WI38 (cell line): ENCODE results near the gene RBM20.
"Not testable (repeated sequence)": the region's sequence is repeated elsewhere in the genome, so short reads cannot be mapped to it uniquely, and the experiment has no call there.

Experiments
- H3K4me3 ChIP-seq: 2 replicates; pipeline ENCODE4 v1.5.1; 2011; ENCODE audit warnings: low read depth, mild to moderate bottlenecking, control low read depth, low read length
- CTCF ChIP-seq: IDR thresholded peaks from 2 replicates; pipeline ENCODE4 v1.5.1; 2012; ENCODE audit warnings: low read depth, mild to moderate bottlenecking, control low read depth, low read length

Gene RBM20

GRCh38 chr10:110664483-110665420 lies 20.6 kb downstream of the RBM20 start:
- no peak overlapping the region for H3K4me3 ChIP-seq
- no peak for TF ChIP-seq CTCF

- not testable (repeated sequence) for H3K4me3 ChIP-seq
These were observed 22.1 kb downstream of the RBM20 start for GRCh38 chr10:110666259-110666658.

- TF ChIP-seq CTCF = no peak
- no peak overlapping the region for H3K4me3 ChIP-seq
These were observed 22.5 kb downstream of the RBM20 start for GRCh38 chr10:110666673-110667072.

- no peak overlapping the region for H3K4me3 ChIP-seq
- no peak for TF ChIP-seq CTCF
These were observed 23.6 kb downstream of the RBM20 start for GRCh38 chr10:110667620-110668343.

- no peak overlapping the region for H3K4me3 ChIP-seq
- TF ChIP-seq CTCF = no peak
These were observed 24.3 kb downstream of the RBM20 start for GRCh38 chr10:110668443-110668842.

GRCh38 chr10:110670335-110670734 lies 26.2 kb downstream of the RBM20 start:
- TF ChIP-seq CTCF = no peak

GRCh38 chr10:110671788-110672579 lies 27.8 kb downstream of the RBM20 start:
- H3K4me3 ChIP-seq = peak overlapping the region; percentile 75
- TF ChIP-seq CTCF = peak; percentile 99

More at GRCh38 chr10:110670335-110670734, 26.2 kb downstream of the RBM20 start:
- H3K4me3 ChIP-seq = no peak overlapping the region
